Progenitor cell of endocrine pancreas (in vitro differentiated cells): Measurements from ENCODE around the gene RGS2. TPM values are rescaled to one million over a fixed set of nuclear protein-coding genes. Genes with fewer than 3 reads are reported as not detected.

Source experiments
- DNase-seq: peaks from one replicate; pipeline ENCODE4 v3.0.0; 2021; ENCODE audit warnings: low spot score; ENCODE audit not compliant: unreplicated experiment
- H3K27ac Mint-ChIP-seq: 2 replicates; pipeline ENCODE4 v1.8.0; 2021; ENCODE audit warnings: mild to moderate bottlenecking, moderate library complexity, mixed read lengths
- H3K27me3 Mint-ChIP-seq: 2 replicates; pipeline ENCODE4 v1.8.0; 2021; ENCODE audit warnings: mixed read lengths
- H3K36me3 Mint-ChIP-seq: 2 replicates; pipeline ENCODE4 v1.8.0; 2022; ENCODE audit warnings: mixed read lengths; ENCODE audit not compliant: insufficient read depth
- H3K4me1 Mint-ChIP-seq: 2 replicates; pipeline ENCODE4 v1.8.0; 2021; ENCODE audit warnings: low read depth, mixed read lengths
- H3K4me3 Mint-ChIP-seq: 2 replicates; pipeline ENCODE4 v1.8.0; 2021; ENCODE audit warnings: low read depth, mild to moderate bottlenecking, moderate library complexity, mixed read lengths
- H3K9me3 Mint-ChIP-seq: 2 replicates; pipeline ENCODE4 v1.8.0; 2021; ENCODE audit warnings: low read depth, mixed read lengths
- total RNA-seq: library from RNA; stranded (reverse); gene quantifications from 2 replicates; pipeline ENCODE4 v1.2.1, GENCODE V29; 2021
- TF ChIP-seq, protein P1 (sequence below): fragments of 200-600 bp; sonication (generic); IDR thresholded peaks from one replicate; pipeline ENCODE4 v1.5.0; 2021; ENCODE audit warnings: antibody characterized with exemption, mild to moderate bottlenecking; ENCODE audit not compliant: unreplicated experiment

RGS2 gene
- total RNA-seq, 1 donor from 2014 or later, result 21.8 TPM

DNA sequence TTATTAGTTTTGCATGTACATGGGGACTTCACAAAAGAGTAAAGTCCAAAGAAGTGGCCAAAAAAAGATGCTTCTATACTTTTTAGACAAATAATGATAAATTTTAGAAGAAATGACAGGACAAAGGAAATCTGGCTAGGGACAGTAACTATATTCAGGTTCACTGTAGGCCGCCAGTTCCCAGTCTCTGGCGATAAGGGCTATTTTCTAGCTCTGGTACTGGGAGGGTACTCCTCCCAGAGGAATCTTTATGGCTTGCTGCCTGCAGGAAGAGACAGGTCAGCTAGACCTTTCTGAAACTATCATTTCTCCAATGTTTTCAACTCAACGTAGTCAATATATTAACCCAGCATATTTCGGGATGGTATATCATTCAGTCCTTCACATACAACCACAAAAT lies 37.5 kb upstream of the RGS2 start:
- TF ChIP-seq, protein P1, sequence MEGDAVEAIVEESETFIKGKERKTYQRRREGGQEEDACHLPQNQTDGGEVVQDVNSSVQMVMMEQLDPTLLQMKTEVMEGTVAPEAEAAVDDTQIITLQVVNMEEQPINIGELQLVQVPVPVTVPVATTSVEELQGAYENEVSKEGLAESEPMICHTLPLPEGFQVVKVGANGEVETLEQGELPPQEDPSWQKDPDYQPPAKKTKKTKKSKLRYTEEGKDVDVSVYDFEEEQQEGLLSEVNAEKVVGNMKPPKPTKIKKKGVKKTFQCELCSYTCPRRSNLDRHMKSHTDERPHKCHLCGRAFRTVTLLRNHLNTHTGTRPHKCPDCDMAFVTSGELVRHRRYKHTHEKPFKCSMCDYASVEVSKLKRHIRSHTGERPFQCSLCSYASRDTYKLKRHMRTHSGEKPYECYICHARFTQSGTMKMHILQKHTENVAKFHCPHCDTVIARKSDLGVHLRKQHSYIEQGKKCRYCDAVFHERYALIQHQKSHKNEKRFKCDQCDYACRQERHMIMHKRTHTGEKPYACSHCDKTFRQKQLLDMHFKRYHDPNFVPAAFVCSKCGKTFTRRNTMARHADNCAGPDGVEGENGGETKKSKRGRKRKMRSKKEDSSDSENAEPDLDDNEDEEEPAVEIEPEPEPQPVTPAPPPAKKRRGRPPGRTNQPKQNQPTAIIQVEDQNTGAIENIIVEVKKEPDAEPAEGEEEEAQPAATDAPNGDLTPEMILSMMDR, result no peak
- no peaks in the 10 kb centered on the region for H3K27me3 Mint-ChIP-seq
- H3K36me3 Mint-ChIP-seq, result no peaks in the 10 kb centered on the region
- H3K4me3 Mint-ChIP-seq, result no peak overlapping the region
- no peak for DNase-seq
- no peaks in the 10 kb centered on the region for H3K9me3 Mint-ChIP-seq
- H3K27ac Mint-ChIP-seq, result no peak overlapping the region
- no peaks in the 10 kb centered on the region for H3K4me1 Mint-ChIP-seq

DNA sequence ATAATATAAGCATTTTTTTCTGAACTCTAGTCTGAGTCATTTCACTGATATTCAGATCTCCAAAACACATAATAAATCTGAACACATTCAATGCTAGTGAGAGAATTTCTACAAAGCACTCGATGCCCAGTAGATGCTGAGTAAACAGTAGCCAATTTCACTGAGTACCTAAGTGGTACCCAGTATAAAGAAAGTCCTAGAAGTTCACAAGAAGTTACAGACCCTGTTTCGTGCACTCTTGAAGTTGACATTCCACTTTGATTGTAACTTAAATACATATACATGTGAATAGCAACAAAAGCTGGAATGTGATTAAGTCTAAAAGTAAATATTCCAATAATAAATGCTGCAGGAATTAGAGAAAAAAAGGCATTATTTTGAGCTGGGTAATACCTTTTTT lies 33.2 kb upstream of the RGS2 start:
- Mint-ChIP-seq H3K36me3 (no peaks in the 10 kb centered on the region), H3K9me3 (peaks cover 9% of the 10 kb centered on the region), H3K27me3 (no peaks in the 10 kb centered on the region), H3K4me3 (no peak overlapping the region), H3K27ac (no peak overlapping the region), H3K4me1 (no peaks in the 10 kb centered on the region)
- TF ChIP-seq, protein P1, result no peak
- no peak for DNase-seq

DNA sequence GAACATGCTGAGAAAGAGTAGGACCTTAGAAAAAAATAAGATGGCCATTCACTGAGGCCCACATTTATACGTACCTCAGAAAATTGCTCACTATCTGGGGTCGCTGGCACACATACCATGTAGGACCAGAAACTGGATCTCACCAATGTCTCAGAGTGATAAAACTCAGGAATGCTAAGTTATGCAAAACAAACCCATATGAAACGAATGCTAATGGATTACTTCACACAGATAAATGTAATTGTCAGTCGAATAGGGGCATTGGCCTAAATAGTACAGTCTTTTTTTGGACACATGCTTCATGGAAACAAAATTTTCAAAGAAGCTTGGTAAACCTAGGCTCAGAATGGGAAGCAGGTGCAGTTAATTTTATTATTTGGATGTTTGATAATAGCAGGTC lies 32.6 kb upstream of the RGS2 start:
- Mint-ChIP-seq H3K4me3 (no peak overlapping the region), H3K36me3 (no peaks in the 10 kb centered on the region), H3K9me3 (peaks cover 10% of the 10 kb centered on the region)

DNA sequence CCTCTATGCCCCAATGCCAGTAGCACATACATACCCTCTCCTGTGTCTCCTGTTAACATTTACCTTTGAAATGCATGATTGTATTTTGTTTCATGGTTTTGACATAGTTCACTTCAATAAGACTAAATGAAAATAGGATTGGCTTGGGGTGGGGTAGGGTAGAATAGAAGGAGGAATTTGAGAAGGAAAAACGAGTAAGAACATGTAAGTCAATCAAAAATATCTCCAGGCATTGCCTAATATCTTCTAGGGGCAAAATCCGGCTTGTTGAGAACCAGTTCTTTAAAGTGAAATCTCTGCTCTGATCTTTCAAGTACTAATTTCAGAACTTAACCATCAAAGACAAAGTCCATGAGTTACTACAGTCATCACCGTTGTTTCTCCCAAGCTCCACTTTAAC lies 31.8 kb upstream of the RGS2 start:
- TF ChIP-seq, protein P1, result no peak
- no peak overlapping the region for H3K4me3 Mint-ChIP-seq
- H3K4me1 Mint-ChIP-seq, result no peaks in the 10 kb centered on the region
- DNase-seq, result no peak
- no peak overlapping the region for H3K27ac Mint-ChIP-seq
- peaks cover 10% of the 10 kb centered on the region for H3K9me3 Mint-ChIP-seq
- H3K36me3 Mint-ChIP-seq, result no peaks in the 10 kb centered on the region
- H3K27me3 Mint-ChIP-seq, result no peaks in the 10 kb centered on the region

More for the DNA sequence above, 32.6 kb upstream of the RGS2 start:
- Mint-ChIP-seq H3K27me3 (no peaks in the 10 kb centered on the region), H3K4me1 (no peaks in the 10 kb centered on the region), H3K27ac (no peak overlapping the region)
- TF ChIP-seq, protein P1, result no peak
- DNase-seq, result no peak

DNA sequence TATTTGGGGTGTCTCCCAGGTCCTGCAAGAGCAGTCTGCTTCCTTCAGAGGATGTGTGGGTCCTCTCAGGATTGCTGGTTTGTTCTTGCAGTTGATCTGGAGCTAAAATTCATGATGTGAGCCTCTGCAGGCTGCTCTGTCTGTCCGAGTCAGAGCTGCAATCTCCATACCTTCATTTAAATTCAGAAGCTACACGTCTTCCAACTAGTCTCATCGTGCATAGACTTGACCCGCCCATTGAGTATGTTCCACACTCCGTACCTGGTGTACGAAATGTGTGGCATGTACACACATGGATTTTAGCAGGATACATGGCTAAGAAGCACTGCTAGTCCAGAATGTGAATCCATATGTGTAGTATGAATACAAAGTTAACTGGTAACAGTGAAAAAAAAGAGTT lies 25.0 kb upstream of the RGS2 start:
- Mint-ChIP-seq H3K4me3 (no peak overlapping the region), H3K4me1 (no peaks in the 10 kb centered on the region), H3K27ac (no peak overlapping the region), H3K27me3 (no peaks in the 10 kb centered on the region), H3K36me3 (no peaks in the 10 kb centered on the region), H3K9me3 (peaks cover 10% of the 10 kb centered on the region)
- TF ChIP-seq, protein P1, result no peak
- DNase-seq, result no peak

DNA sequence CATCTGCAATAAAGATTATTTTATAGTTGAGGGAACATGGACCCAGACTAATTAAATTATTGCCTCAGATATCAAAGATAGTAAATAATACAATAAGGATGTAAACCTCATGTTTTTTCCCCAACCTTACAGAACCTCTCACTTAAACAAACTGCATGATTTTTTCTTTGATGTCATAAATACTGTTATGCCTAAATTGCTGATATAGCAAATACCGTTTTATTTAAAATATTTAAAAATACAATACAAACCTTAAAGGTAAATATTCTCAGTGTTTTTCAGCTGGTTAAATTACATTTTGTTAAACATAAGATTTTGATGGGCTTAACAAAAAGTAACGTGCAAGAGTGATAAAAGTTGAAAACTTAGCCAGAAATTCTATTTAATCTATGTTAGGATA lies 24.4 kb upstream of the RGS2 start:
- H3K27ac Mint-ChIP-seq, result no peak overlapping the region
- H3K9me3 Mint-ChIP-seq, result peaks cover 6% of the 10 kb centered on the region
- H3K4me1 Mint-ChIP-seq, result no peaks in the 10 kb centered on the region
- no peaks in the 10 kb centered on the region for H3K36me3 Mint-ChIP-seq
- no peaks in the 10 kb centered on the region for H3K27me3 Mint-ChIP-seq
- DNase-seq, result no peak
- no peak overlapping the region for H3K4me3 Mint-ChIP-seq
- TF ChIP-seq, protein P1, result no peak
